ENCODE measurements around the gene NME2.
"Not testable (repeated sequence)": the region's sequence is repeated elsewhere in the genome, so short reads cannot be mapped to it uniquely, and the experiment has no call there.

Gene NME2

GRCh38 chr17:51121620-51122472 is 44.4 kb upstream of the NME2 start:
- H3K4me3 ChIP-seq (ENCODE audit: low read depth, low read length) = peak overlapping the region; percentile 84
- TF ChIP-seq CTCF (IDR thresholded peaks at IDR 0.05; ENCODE audit: insufficient read depth, low read depth, low read length, missing control alignments) = no peak
- DNase-seq (ENCODE audit: low read depth) = peak; percentile 94

GRCh38 chr17:51122473-51123115 is 43.6 kb upstream of the NME2 start:
- H3K4me3 ChIP-seq (ENCODE audit: low read depth, low read length); DNase-seq (ENCODE audit: low read depth): not testable (repeated sequence)

GRCh38 chr17:51124640-51125503 is 41.3 kb upstream of the NME2 start:
- DNase-seq (ENCODE audit: low read depth) = no peak
- no peak overlapping the region for H3K4me3 ChIP-seq (ENCODE audit: low read depth, low read length)
- no peak for TF ChIP-seq CTCF (IDR thresholded peaks at IDR 0.05; ENCODE audit: insufficient read depth, low read depth, low read length, missing control alignments)

- DNase-seq (ENCODE audit: low read depth) = peak; percentile 48
- no peak overlapping the region for H3K4me3 ChIP-seq (ENCODE audit: low read depth, low read length)
- TF ChIP-seq CTCF (IDR thresholded peaks at IDR 0.05; ENCODE audit: insufficient read depth, low read depth, low read length, missing control alignments) = no peak
Measured at GRCh38 chr17:51128076-51128475, 38.1 kb upstream of the NME2 start.

GRCh38 chr17:51132964-51133319 is 33.3 kb upstream of the NME2 start:
- H3K4me3 ChIP-seq (ENCODE audit: low read depth, low read length) = no peak overlapping the region
- TF ChIP-seq CTCF (IDR thresholded peaks at IDR 0.05; ENCODE audit: insufficient read depth, low read depth, low read length, missing control alignments) = no peak
- DNase-seq (ENCODE audit: low read depth) = peak; percentile 56

GRCh38 chr17:51133365-51133764 is 32.8 kb upstream of the NME2 start:
- no peak for TF ChIP-seq CTCF (IDR thresholded peaks at IDR 0.05; ENCODE audit: insufficient read depth, low read depth, low read length, missing control alignments)
- no peak for DNase-seq (ENCODE audit: low read depth)
- H3K4me3 ChIP-seq (ENCODE audit: low read depth, low read length) = no peak overlapping the region

GRCh38 chr17:51135956-51136355 is 30.3 kb upstream of the NME2 start:
- DNase-seq (ENCODE audit: low read depth) = no peak
- H3K4me3 ChIP-seq (ENCODE audit: low read depth, low read length) = no peak overlapping the region
- no peak for TF ChIP-seq CTCF (IDR thresholded peaks at IDR 0.05; ENCODE audit: insufficient read depth, low read depth, low read length, missing control alignments)

Data from GM12865 (cell line).